ENCODE measurements around the gene SLC5A12.

The SLC5A12 gene

DNA sequence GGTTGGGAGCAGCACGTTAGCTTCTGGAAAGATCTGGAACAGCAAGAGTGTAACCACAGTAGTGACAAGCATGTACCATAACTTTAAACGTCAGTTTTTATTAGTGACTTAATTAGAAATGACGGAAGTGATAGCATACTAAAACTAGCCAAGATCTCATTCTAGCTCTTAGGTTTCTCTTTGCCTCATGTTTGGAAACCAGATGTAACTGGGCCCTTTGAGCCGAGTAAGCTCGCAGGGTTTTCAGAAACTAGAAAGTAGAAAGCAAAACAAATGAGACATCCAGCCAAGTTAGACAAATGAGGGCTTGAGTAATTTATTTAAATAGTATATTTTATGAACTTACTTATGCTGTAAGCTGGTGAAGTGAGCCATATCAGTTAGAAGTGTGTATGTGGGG lies 40.2 kb upstream of the SLC5A12 start:
- Histone ChIP-seq H3K9me3 (no peaks in the 10 kb centered on the region), H3K36me3 (no peaks in the 10 kb centered on the region), H3K4me1 (ENCODE audit: control insufficient read depth in 1 of 2, insufficient read depth in 1 of 2, low read depth in 1 of 2, low read length in 1 of 2) (no peaks in the 10 kb centered on the region), H3K4me3 (ENCODE audit: low read depth in 1 of 2, low read length in 1 of 2) (no peak overlapping the region), H3K27ac (no peak overlapping the region), H3K27me3 (no peaks in the 10 kb centered on the region)
- TF ChIP-seq, protein P1, sequence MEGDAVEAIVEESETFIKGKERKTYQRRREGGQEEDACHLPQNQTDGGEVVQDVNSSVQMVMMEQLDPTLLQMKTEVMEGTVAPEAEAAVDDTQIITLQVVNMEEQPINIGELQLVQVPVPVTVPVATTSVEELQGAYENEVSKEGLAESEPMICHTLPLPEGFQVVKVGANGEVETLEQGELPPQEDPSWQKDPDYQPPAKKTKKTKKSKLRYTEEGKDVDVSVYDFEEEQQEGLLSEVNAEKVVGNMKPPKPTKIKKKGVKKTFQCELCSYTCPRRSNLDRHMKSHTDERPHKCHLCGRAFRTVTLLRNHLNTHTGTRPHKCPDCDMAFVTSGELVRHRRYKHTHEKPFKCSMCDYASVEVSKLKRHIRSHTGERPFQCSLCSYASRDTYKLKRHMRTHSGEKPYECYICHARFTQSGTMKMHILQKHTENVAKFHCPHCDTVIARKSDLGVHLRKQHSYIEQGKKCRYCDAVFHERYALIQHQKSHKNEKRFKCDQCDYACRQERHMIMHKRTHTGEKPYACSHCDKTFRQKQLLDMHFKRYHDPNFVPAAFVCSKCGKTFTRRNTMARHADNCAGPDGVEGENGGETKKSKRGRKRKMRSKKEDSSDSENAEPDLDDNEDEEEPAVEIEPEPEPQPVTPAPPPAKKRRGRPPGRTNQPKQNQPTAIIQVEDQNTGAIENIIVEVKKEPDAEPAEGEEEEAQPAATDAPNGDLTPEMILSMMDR (IDR thresholded peaks at IDR 0.05) = no peak

DNA sequence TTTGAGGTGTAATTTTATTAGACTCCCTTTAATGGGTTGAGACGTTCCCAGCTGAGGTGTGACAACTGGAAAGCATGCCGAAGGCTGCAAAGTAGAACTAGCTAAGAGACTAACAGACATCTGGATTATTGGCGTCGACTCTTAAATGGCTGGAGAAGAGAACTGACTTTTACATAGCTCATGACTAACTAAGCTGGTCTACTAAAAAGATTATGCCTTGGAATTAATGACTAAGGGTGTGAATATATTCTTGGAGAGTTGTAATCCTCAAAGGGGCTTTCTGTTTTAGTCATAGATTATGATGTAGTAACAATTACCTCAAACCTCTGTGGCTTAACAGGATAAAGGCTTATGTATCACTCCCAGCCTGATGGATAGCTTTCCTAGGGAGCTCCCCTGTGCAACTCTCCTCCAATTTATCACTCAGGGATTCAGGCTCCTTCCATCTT lies 39.5 kb upstream of the SLC5A12 start:
- TF ChIP-seq, protein P1 (IDR thresholded peaks at IDR 0.05) = no peak
- H3K4me1 ChIP-seq (ENCODE audit: control insufficient read depth in 1 of 2, insufficient read depth in 1 of 2, low read depth in 1 of 2, low read length in 1 of 2) = no peaks in the 10 kb centered on the region
- no peak overlapping the region for H3K4me3 ChIP-seq (ENCODE audit: low read depth in 1 of 2, low read length in 1 of 2)
- no peak overlapping the region for H3K27ac ChIP-seq
- H3K9me3 ChIP-seq = no peaks in the 10 kb centered on the region
- H3K36me3 ChIP-seq = no peaks in the 10 kb centered on the region
- H3K27me3 ChIP-seq = no peaks in the 10 kb centered on the region

DNA sequence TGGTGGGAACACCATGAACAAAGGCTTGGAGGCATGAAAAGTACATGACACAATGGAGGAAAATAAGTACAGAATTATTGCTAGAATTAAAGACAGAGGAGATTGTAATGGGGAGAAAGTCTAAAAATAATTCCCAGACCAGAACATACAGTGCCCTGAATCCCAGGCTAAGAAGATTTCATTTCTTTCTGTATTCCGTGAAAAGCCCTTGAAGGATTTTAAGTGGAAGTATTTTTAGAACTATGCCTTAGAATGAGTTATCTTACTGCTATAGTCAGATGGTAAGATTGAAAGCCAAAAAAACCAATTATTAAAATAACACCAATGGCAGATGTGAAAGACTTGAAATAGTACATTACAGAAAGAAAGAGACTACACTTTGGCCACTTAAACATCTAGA lies 36.1 kb upstream of the SLC5A12 start:
- Histone ChIP-seq H3K4me1 (ENCODE audit: control insufficient read depth in 1 of 2, insufficient read depth in 1 of 2, low read depth in 1 of 2, low read length in 1 of 2) (no peaks in the 10 kb centered on the region), H3K27ac (no peak overlapping the region), H3K27me3 (no peaks in the 10 kb centered on the region), H3K36me3 (no peaks in the 10 kb centered on the region), H3K4me3 (ENCODE audit: low read depth in 1 of 2, low read length in 1 of 2) (no peak overlapping the region), H3K9me3 (no peaks in the 10 kb centered on the region)
- TF ChIP-seq, protein P1 (IDR thresholded peaks at IDR 0.05) = no peak

DNA sequence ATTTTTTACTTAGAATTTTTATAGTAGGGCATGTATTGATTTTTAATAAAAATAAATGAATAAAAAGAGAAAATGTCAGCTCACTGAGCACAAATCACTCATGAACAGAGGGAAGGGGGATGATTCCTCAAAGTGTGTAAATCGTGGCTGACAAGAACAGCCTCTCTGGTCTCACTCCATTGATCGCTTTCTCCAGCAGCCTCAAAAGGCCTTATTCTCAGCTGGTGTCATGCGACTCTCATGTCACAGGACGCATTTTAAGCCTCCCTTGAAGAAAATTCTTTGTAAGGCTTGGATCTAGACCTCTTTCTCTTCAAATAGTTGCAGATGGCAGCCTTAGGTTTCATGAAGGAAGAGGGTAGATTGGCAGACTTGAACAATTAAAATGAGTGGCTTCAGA lies 33.9 kb upstream of the SLC5A12 start:
- Histone ChIP-seq H3K4me3 (ENCODE audit: low read depth in 1 of 2, low read length in 1 of 2) (no peak overlapping the region), H3K27me3 (no peaks in the 10 kb centered on the region), H3K36me3 (no peaks in the 10 kb centered on the region), H3K9me3 (no peaks in the 10 kb centered on the region), H3K4me1 (ENCODE audit: control insufficient read depth in 1 of 2, insufficient read depth in 1 of 2, low read depth in 1 of 2, low read length in 1 of 2) (no peaks in the 10 kb centered on the region), H3K27ac (no peak overlapping the region)
- TF ChIP-seq, protein P1 (IDR thresholded peaks at IDR 0.05) = no peak

DNA sequence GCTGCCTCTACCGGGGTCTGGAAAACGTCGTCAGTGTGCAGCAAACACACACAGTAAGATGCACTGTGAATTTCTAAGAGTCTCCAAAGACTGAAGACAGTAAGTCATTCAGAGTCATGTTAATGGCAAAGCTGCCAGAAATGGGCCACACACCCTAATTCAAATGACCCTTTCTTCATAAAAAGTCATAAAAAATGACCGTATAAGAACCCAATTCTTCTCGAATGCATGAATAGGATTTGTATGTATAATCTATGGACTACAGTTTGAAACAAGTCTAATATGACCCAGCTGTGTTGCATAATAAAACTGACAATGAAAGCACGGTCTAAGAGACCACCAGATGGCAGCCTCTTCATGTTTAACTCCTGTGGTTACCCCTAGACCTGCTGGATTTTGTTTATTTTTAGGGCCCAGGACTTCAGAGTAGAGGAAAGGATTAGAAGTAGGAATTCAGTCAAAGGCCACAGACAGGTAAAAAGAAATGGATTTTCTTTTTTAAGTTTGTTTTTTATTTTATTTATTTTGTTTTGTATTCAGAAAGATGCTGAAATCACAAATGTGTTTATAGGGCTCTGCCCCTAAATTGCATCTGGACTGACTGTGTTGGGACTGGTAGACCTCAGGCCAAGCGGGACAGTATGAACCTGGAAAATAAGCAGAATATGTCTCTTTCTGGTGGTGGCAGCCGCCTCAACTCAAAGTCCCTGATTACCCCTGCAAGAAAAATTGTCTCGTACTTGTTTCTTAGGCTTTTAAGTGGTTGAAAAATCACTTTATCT lies 32.1 kb upstream of the SLC5A12 start:
- TF ChIP-seq, protein P1 (IDR thresholded peaks at IDR 0.05) = no peak
- H3K36me3 ChIP-seq = no peaks in the 10 kb centered on the region
- no peaks in the 10 kb centered on the region for H3K4me1 ChIP-seq (ENCODE audit: control insufficient read depth in 1 of 2, insufficient read depth in 1 of 2, low read depth in 1 of 2, low read length in 1 of 2)
- no peaks in the 10 kb centered on the region for H3K27me3 ChIP-seq
- H3K9me3 ChIP-seq = no peaks in the 10 kb centered on the region
- H3K27ac ChIP-seq = no peak overlapping the region
- no peak overlapping the region for H3K4me3 ChIP-seq (ENCODE audit: low read depth in 1 of 2, low read length in 1 of 2)
